Activated CD4-positive, alpha-beta T cell treated with anti-CD3 and anti-CD28 coated beads for 4 hours (primary cell): ENCODE measurements around the gene PAX3.

ENCODE experiments used
- DNase-seq, 2 donors: peaks; one replicate each; pipeline ENCODE4 v3.0.0-alpha.2; 2020

Gene PAX3

DNA sequence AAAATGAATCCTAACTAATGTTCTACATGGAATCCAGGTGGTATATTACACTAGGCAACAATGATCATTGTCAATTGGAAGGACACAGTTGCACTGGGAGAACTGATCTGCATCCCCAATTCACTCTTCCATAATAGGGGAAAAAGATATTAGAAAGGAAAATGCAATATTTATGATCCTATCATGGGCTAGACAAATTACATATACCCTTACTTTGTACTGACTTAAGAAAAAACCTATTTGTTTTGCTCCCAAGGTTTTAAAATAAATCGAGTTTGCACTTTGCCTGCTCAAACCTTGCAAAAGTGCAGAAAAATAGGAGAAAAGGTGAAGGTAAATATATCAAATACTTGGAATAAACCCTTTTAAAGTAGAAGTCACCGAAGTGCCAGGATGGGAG, 11.0 kb upstream of the PAX3 start:
- no peak for DNase-seq

DNA sequence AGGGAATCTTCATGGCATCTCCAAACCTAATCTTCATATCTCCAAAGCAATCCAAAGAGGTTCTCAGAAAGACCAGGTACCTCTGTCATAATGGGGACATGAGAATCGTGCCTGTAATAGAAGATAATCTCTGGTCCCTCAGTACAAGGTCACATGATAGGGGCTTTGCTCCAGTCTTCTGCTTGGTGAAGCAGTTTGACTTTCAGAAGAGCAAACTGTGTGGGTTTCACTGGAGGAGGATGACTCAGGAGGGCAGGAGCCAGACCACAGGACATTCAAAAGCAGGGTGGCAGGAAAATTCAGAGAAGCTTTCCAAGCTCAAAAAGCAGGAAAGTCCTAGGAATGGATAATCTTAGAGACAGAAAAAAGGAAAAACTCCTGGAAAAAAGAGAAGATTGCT, 10.6 kb upstream of the PAX3 start:
- no peak for DNase-seq

DNA sequence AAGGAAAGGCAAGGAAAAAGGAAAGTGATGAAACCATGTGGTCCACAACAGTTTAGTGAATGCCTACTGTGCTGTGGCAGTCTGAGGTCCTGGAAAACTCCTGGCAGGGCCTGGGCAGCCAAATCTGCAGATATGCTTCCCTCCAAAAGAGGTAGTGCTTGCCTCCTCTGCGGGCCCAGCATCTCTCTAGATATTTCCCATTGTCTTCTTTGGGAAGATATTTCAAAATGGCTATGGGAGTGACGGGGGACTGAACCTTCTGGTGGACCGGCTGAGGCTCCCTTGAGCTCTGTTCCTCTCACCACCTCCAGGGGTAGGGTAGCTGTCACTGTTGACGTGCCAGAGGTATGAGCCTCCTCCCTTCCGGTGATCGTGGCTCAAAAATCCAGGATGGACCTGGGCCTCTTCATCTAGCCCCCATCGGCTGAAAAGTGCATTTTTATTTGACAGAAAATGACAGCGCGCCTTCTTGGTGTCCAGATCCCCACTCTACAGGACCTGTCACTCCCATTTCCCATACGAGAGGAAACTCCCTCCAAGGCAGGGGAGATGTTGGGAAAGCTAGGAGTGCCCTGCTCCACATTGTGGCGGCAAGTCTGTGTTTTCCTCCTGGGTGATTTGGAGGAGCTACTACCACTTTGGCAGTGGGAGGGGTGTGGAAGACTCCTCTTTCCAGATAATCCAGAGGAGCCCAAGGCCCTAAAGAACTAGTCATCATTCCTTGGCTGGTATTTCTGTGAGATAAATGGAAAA, 9.4 kb upstream of the PAX3 start:
- DNase-seq: no peak

DNA sequence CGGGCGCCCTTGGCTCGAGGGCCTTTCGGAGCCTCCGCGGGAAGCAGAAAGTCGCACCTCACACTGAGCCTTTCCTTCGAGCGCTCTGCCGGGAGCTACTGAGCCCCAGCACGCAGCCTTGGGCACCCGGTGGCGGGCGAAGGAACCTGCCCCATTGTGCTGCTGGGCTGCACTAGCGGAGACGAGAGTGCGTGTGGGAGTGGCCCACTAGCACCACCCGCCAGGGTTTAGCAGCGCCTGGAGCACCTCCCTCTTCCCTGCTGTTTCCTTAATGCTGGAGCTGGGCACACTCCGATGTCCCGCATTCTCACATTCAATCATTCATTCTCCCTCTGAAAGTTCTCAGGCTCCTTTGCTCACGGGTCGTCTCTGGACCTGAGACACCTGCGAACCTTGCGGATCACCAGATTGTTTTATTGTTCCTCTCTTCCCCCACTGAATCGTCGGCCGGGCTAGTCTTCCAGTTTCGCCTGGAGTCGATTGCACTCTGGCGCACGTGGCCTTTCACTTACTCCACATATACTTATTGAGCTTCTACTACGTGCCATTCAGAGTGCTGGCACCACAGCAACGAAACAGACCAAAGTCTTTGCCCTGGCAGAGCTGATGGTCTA, 8.5 kb upstream of the PAX3 start:
- DNase-seq: no peak

DNA sequence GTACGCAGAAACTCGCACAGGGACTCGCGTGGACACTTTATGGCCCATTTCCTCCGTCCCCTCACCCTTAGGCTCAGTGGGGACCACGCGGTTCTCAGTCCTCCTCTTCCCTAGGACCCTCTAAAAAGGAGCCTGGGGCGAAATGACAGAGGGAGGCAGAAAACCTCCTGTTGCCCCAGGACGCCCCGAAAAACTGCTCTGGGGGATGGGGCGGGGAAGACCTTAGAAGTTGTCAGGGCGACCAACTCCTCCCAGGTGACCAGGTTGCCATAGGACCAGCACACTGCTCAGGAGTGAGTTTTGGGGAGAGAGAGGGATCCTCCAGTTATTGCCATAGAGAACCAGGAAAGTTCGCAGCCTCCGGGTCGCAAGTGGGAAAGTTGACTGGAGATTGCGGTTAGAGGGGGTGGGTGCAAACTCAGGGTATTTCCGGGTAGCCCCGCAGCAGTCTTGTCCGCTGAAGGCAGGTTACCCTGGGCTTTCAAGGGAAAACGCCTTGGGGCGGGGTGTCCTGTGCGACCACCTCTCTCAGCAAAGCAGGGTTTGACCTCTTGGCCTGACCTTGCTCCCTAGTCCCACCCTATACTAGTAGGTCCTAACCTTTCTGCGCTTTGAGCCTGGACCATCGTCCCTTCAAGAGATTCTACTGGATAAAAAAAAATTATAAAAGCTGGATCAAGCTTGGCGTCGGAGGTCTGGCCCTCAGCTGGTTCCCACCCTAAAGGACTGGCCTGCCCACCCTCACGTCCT, 7.8 kb upstream of the PAX3 start:
- DNase-seq: no peak

DNA sequence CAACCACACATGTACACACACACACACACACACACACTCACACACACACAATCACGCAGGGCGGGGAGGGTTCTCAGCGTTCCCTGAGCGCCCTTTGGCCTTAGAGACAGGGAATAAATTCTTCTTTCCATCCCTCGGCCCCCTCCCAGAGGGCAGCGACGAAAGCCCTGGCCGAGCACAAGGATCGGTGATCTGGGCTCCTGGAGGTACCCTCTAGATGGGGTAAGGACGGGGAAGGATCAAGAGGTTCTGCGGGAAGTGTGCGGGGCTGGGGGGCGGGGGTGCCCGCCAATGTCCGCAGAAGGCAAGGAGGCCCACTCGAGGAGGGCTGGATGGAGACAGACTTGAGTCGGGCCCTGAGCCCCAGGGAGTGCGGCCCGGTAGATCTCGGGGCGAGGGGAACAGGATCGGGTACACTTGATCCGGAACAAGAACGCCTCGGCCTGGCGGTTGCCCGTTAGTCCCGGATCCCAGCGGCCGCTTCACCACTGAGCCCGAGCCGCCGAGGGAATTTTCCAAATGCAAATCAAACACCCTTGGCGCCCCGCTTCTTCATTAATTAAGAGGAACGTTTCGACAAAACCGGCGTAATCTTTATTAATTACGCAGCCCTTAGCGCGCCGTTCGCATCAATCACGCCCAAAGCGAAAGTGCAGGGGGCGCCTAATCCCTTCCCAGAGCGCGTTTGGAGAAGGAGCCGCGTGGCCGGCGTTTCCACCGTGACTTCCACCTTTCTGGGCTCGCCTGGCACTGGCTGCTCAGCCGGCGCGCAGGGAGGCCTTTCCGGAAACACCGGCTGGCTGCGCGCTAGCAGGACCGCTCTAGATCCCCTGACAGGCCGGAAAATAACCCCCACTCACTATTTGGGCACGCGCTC, 7.0 kb upstream of the PAX3 start:
- DNase-seq: no peak

DNA sequence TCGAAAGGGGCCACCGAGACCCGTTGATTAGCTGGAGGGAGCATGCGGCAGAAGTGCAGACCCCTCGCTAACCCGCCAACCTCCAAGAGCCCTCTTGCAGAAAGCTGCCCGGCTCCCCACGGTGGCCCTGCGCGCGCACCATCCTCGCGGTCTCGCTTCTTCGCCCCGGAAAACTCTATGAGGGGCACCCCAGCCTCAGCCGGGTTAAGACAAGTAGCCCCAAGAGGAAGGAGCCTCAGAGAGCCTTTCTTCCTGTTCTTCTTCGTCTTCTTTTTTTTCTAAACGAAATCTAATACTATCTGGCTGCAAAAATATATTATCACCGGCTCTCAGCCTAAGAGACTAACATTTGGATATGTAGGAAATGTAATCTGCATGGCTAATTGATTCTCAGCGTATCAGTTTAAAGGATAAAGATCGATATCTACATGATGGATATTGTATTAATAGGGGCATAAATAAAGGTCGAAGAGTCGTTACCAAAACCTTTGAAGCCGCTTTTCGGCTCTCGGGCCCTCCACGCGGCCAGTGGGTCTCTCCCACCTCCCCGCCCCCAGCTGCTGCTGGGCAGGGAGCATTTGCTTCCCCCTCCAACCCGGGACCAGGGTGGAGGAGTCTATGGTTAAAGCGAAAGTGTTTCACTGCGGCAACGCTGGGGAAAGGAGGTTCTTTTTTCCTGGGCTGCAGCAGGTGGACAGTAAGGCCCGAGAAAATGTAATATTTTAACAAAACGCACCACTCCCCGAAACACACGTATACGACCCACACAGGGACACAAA, 6.1 kb upstream of the PAX3 start:
- DNase-seq: no peak

DNA sequence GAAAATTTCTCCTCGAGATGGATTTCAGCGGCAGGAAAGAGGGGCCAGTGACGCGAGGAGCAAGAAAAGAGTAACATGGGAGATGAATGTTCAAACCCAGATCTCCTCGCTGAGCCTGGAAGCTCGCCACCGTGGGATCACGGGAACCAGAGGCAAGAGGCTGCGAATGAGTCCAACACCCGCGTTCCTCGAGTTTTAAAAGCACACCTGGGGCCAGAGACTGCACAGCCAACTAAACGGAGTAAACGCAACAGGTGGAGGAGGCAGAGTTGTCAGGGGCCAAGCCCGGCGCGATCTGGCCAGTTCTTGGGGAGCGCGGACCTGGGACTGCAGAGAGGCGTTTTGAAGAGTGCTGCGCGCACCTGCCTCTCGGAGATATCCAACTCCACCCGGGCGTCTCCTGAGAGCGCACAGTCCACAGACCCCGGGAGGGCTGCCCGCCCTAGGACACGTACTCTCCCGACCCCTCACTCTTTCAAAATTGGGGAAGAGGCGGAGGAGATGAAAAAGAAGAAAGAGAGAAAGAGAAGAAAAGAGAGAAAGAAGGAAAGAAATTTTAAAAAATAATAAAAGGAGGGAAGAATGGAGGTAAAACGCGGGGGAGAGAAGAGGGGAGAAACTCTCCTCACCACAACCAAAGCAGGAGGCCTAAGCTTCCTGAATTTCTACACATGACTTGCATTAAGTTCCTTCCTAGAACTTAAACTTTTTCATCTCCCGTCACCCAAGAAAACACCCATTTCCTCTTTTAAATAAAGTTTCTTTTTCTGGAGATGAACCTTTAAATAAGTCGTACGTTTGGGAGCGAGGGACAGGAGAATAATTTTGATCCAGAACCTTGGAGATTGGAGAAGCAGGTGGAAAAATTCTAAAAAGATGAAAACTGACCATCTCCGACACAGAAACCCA, 5.3 kb upstream of the PAX3 start:
- DNase-seq: no peak

DNA sequence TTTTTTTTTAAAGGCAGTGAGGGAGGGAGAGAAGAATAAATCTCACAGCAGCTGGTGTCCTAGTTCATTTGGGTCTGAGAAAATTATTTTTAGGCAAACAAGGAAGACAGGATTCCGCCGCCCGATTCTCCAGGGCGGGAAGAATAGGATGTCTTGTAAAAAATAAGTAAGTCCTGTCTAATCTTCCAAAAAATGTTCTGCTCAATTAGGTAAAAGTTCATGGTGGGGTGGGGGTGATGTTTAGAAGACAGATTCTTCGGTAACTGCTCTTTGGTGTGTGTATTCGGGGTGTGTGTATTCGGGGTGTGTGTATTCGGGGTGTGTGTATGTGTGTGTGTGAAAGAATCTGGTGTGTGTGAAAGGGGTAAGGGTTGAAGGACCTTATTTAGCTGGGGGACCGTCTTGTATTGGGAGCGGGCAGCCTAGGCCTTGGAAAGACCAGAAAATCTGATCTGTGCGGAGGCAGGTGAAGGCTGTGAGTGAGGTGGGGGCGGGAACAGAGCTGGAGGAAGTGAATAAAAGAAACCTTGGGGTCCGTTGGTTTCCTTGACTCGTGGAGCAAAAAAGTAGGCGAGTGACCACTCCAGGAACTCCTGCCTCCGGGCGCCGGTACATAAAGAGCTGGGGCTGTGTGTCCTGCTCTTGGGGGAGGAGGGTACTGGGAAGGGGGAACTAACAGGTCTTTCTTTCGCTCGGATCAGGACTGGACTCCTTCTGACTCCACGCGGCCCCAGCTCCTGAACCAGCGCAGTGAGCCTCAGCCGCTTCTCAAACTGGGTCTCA, 4.4 kb upstream of the PAX3 start:
- no peak for DNase-seq

DNA sequence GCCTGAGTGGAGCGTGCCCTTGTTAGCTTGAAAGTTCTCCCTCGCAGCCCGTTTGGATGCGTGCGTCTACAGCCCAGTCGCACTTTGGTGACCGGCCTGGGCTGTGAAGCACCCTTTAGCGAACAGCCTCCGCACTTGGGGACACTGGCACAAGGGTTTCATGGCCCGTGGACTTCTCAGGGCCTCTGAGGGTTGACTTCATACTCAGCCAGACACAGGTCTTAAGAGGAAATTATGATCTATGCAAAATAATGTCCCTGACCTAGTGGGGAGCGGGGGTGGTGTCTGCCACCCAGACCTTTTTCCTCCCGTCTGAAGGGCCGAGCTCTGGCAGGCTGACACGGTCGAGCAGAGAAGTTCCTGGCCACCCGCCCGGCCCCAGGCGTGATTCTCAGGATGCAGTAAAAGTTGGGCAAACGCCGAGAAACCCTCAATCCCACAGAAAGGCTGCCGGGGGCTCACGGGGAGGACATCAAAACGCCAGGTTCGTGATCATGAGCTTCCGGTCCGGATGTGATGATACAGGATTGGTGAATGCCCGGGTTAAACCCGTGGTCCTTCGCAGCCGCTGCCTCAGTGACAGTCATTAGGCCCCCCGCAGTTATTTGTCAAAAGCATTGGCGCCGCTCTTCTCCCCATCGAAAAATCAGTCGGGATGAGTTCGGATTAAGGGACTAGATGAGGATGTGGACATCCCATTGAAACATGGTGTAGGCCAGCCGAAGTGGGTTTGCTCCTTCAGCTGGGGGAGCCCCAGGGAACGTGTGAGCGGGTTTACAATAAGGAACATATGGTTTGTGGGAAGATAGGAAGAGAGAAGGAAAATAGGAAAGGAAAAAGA, 3.6 kb upstream of the PAX3 start:
- DNase-seq: no peak

DNA sequence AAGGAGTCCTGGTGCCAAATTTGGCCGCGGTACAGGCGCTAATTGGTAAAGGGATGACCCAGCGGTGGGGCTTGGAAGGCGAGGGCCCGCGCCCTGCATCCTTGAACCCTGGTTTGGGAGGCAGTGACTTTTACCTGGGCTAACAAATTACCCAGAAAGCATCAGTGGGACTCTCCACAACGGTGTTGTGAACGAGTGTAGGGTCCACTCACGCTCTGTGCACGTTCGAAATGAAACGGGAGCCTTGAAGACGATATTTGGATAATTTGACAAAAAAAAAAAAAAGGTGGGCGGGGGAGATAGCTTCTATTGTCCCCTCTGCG, 3.0 kb upstream of the PAX3 start:
- no peak for DNase-seq

DNA sequence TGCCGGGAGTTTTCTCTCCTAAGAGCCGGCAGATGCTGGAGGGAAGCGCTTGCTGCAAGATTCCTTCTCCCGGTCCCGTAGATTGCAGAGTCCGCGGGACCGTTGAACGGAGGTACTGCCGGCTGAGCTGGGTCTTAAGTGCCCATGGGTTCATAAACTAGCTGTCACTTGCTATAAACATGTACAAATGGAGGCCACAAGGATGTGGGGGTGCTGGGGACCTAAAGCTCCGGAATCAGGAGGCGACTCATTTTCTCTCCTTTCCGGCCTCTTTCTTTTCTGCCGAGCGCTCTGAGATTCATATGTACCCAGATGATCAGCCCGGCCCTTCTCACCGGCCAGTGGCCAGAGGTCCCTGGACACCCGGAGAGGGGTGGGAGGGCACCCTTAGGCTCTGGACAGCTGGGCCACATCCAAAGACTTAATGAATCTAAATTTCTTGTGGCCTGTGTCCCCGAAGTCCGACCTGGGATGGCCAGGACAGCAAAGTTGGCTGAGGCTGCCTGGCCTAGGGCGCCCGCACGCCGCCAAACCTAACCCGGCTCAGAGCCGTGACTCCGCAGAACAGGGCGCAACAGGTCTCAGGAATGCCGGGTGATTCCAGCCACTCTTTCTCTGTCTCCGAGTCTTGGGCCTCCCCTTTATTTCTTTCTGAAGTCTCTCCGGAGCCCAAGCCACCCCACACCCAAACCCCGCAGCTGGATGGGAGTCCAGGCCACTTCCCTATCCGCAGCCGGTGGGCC, 2.4 kb upstream of the PAX3 start:
- no peak for DNase-seq

DNA sequence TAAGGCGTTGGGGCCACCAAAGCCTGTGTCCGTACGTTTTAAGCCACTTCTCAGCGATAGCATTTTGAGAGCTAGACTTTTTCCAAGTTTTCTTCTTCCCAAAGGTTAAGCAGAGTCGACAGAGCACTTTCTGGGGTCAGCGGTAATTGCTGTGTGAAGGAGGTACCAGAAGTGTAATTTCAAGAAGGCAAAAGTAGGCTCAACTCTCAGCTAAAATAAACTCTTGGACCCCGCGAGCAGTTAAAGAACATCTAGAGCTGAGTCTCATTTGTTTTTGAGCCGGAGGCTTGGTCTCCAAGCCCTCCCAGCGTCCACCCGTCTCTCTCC, 1.9 kb upstream of the PAX3 start:
- no peak for DNase-seq

DNA sequence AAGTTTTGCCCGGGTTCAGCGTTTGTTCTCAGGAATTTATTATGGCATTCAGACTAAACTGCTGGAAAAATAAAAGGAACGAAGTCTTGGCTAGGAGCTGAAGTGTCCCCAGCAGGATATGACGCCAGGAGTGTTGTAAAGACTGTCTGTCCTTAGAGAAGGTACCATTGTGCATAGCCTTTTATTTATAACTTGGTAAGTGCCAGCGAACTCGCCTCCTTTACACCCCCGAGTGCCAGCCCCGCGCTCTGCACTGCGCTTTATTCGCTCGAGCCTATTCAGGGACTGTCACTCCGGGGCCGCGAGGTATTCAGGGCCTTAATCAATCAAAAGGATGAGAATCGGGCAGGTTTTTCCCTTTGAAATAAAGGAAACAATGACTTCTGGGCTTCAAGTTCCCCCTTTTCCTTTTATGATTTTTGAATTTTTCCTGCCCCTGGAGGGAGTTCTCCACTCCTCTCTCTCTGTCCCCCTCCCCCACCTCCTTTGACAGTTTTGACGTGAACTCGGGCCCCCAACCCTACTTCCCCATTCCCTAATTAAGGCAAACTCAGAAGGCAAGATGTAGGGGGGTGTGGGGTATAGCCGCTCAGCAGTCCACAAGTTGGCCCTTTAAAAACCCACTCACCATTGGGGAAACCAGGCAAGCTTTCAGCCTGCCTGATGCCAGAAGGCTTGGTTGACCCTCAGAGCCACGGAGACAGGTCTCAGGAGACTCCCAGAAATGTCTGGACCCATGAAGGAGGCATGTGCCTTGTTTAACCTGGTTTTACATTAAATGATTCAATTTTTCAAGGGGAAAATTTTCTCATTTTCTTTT, 1.3 kb upstream of the PAX3 start:
- DNase-seq: no peak

DNA sequence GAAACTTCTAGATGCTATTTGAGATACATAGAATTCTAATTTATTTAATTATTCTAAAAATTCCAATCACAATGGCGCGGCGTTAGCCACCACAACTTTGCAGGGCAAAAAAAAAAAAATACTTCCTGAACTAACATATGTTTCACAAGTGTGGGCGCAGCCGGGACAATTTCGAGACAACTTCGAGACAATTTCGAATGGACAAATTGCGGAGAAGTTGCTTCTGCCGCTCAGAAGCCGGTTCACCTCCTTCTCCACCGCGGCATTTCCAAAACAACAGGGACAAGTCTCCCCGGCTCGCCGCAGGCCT, 842 bp downstream of the PAX3 start:
- DNase-seq: no peak

DNA sequence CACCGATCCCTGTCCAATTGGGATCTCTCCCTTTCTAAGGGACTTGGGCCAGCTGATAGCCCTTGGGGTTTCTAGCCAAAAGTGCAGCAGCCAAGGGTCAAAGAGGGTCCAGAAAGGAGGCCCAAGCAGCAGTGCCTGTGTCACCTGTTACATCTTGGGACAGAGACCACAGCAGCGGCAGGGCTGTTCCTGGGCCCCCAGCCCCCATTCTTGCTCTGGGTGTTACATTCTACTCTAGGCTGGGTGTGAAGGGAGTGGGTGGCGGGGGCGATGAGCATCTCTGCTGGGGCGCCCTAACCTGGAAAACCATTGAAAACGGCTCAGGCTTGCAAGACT, 1.2 kb downstream of the PAX3 start:
- DNase-seq: no peak

DNA sequence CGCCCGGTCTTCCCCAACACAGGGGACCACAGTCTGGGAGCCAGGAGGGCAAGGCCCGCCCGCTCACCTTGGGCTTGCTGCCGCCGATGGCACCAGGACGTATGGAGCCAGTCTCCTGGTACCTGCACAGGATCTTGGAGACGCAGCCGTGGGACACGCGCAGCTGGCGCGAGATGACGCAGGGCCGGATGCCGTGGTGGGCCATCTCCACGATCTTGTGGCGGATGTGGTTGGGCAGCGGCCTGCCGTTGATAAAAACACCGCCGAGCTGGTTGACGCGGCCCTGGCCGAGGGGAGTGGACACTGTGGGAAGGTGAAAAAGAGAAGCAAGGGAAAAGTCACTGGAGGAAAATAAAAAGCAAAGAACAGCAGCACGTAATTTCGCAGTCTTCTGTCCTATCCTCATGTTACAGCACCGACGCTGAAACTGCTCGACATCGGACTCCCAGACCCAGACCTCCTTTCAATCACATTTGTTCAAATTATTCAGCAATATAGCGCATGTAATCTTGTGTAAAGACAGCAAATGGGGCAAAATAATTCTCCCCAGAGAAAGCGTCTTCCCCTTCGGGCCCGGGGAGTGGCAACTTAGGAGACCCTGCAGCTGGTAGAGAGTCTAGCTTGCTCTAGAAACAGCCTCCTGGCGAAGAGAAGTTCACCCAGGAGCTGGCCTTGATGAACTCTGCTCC, 1.7 kb downstream of the PAX3 start:
- no peak for DNase-seq

DNA sequence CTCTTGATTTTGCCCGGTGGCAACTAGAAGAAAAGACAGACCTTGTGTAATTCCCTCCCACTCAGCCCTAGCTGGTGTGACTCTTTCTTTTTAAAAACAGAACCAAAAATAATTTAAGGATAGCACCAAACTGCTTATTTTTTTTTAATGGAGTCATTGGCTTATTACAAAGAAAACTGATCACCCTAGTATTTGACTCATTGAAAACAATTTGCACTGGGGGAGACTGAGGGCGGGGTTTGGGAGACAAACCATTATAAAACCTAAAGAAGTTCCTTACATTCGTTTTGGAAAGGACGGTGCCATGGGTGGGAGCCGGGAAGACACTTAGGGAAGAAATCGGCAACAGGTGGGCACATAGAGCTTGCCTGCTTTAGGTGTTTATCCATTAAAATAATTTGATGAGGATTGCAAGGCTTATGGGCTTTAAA, 2.5 kb downstream of the PAX3 start:
- DNase-seq: no peak
